ENCODE data around the gene RBM38. TPM values are rescaled to one million over a fixed set of nuclear protein-coding genes. Genes with fewer than 3 reads are reported as not detected.

RBM38 gene
- total RNA-seq, 1 experiment from 2014 or later: 52.7 TPM

DNA sequence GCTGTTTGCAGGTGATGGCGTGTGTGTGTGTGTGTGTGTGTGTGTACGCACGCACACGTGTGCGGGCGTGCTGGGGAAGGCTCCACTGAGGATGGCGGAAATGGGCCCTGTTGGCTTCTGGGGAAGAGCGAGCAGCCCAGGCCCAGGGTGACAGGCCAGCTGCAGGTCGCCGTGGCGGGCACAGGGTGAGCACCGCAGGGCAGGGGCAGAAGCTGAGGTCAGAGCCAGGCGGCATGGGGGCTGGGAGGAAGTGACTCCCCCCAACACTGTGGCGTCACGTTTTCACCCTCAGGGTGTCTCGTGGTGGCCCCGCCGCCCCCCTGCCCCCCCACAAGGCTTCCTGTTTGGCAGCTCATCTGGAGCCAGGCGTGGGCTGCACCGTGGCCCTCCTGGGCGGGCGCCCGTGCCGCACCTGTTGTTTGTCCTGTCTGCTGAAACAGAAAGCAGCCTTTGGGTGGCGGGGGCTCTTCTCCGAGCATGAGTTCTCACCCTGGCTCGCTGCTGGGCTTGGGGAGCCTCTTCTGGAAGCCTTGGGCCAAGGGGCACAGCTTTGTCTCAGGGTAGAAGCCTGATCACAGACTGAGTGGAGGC lies 7.1 kb downstream of the RBM38 start:
- BruUV-seq (replicated peaks): no TSS peak
- CTCF ChIA-PET: no interaction called here
- intact Hi-C loops (cut with micrococcal nuclease; ENCODE audit: unreplicated experiment): no loop called here
- Histone ChIP-seq H3K4me1 (ENCODE audit: insufficient read depth, low read length, poor library complexity, severe bottlenecking) (no peaks in the 10 kb centered on the region), H3K27me3 (replicated peaks; ENCODE audit: insufficient read depth, low read depth, low read length, poor library complexity) (no peaks in the 10 kb centered on the region), H3K27ac (ENCODE audit: low read depth, low read length, poor library complexity, severe bottlenecking) (peak overlapping the region; percentile 42), H3K9me3 (ENCODE audit: low read depth, low read length, poor library complexity, severe bottlenecking) (no peaks in the 10 kb centered on the region), H3K4me3 (ENCODE audit: low read depth, low read length, poor library complexity, severe bottlenecking) (no peak overlapping the region), H3K36me3 (ENCODE audit: insufficient read depth, low read length, poor library complexity, severe bottlenecking) (peaks cover 48% of the 10 kb centered on the region)
- no peak for DNase-seq (ENCODE audit: low spot score)
- POLR2A ChIA-PET (ENCODE audit: low non-redundant PET): no interaction called here
- no peak for TF ChIP-seq EZH2 (IDR thresholded peaks at IDR 0.05; ENCODE audit: borderline replicate concordance, low read depth, low read length, poor library complexity, severe bottlenecking)
- TF ChIP-seq, protein P1, sequence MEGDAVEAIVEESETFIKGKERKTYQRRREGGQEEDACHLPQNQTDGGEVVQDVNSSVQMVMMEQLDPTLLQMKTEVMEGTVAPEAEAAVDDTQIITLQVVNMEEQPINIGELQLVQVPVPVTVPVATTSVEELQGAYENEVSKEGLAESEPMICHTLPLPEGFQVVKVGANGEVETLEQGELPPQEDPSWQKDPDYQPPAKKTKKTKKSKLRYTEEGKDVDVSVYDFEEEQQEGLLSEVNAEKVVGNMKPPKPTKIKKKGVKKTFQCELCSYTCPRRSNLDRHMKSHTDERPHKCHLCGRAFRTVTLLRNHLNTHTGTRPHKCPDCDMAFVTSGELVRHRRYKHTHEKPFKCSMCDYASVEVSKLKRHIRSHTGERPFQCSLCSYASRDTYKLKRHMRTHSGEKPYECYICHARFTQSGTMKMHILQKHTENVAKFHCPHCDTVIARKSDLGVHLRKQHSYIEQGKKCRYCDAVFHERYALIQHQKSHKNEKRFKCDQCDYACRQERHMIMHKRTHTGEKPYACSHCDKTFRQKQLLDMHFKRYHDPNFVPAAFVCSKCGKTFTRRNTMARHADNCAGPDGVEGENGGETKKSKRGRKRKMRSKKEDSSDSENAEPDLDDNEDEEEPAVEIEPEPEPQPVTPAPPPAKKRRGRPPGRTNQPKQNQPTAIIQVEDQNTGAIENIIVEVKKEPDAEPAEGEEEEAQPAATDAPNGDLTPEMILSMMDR (conservative IDR thresholded peaks at IDR 0.05; ENCODE audit: low read depth, low read length): no peak

DNA sequence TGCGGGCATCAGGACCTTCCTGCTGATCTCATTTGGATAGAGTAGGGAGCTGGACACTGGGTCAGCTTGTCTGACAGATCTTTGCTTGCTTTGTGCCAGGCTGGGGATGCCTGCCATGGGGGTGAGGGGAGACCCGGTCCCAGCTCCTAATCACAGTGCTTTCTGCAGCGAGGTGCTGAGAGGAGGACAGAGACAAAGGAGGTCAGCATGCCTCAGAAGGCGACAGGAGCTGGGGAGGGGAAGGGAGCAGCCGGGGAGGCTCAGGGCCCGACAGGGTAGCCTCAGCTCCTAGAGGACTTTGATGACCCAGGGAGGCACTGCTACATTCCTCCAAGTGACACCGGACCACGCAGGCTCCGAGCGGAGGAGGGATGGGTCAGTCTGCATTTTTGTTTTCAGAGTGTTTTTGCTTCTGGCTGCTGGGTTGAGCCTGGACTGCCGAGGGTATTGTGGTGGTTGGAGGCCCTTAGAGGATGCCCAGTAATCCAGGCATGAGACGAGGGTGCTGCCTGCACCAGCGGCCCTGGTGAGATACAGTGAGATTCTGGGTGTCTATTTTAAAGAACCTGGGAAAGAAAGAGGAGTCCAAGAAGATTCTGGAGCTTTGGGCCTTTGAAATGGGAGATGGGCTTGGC lies 7.8 kb downstream of the RBM38 start:
- BruUV-seq (replicated peaks): no TSS peak
- peaks cover 45% of the 10 kb centered on the region for H3K36me3 ChIP-seq (ENCODE audit: insufficient read depth, low read length, poor library complexity, severe bottlenecking)
- no peak overlapping the region for H3K4me3 ChIP-seq (ENCODE audit: low read depth, low read length, poor library complexity, severe bottlenecking)
- intact Hi-C loops (cut with micrococcal nuclease; ENCODE audit: unreplicated experiment): no loop called here
- TF ChIP-seq, protein P1 (conservative IDR thresholded peaks at IDR 0.05; ENCODE audit: low read depth, low read length): no peak
- no peak for TF ChIP-seq EZH2 (IDR thresholded peaks at IDR 0.05; ENCODE audit: borderline replicate concordance, low read depth, low read length, poor library complexity, severe bottlenecking)
- ChIA-PET CTCF (no interaction called here), POLR2A (ENCODE audit: low non-redundant PET) (no interaction called here)
- H3K4me1 ChIP-seq (ENCODE audit: insufficient read depth, low read length, poor library complexity, severe bottlenecking): no peaks in the 10 kb centered on the region
- H3K27ac ChIP-seq (ENCODE audit: low read depth, low read length, poor library complexity, severe bottlenecking): peak overlapping the region; percentile 42
- no peaks in the 10 kb centered on the region for H3K27me3 ChIP-seq (replicated peaks; ENCODE audit: insufficient read depth, low read depth, low read length, poor library complexity)
- DNase-seq (ENCODE audit: low spot score): no peak
- no peaks in the 10 kb centered on the region for H3K9me3 ChIP-seq (ENCODE audit: low read depth, low read length, poor library complexity, severe bottlenecking)

- Histone ChIP-seq H3K4me1 (ENCODE audit: insufficient read depth, low read length, poor library complexity, severe bottlenecking) (no peaks in the 10 kb centered on the region), H3K4me3 (ENCODE audit: low read depth, low read length, poor library complexity, severe bottlenecking) (no peak overlapping the region), H3K27ac (ENCODE audit: low read depth, low read length, poor library complexity, severe bottlenecking) (peak overlapping the region; percentile 54), H3K36me3 (ENCODE audit: insufficient read depth, low read length, poor library complexity, severe bottlenecking) (peaks cover 41% of the 10 kb centered on the region), H3K27me3 (replicated peaks; ENCODE audit: insufficient read depth, low read depth, low read length, poor library complexity) (no peaks in the 10 kb centered on the region), H3K9me3 (ENCODE audit: low read depth, low read length, poor library complexity, severe bottlenecking) (no peaks in the 10 kb centered on the region)
- BruUV-seq (replicated peaks): no TSS peak
- TF ChIP-seq, protein P1 (conservative IDR thresholded peaks at IDR 0.05; ENCODE audit: low read depth, low read length): no peak
- intact Hi-C loops (cut with micrococcal nuclease; ENCODE audit: unreplicated experiment): no loop called here
- DNase-seq (ENCODE audit: low spot score): no peak
- POLR2A ChIA-PET (ENCODE audit: low non-redundant PET): no interaction called here
- CTCF ChIA-PET: no interaction called here
Observed at GRCh38 chr20:57399587-57400155, 8.5 kb downstream of the RBM38 start.

Data from A673 (cell line).